Transverse colon (tissue), 4 donors: ENCODE results near the gene NFKBIL1. TPM values are rescaled to one million over a fixed set of nuclear protein-coding genes. Genes with fewer than 3 reads are reported as not detected.

Experiments used
- DNase-seq: peaks from one replicate; pipeline ENCODE4 v3.0.0-alpha.2; 2019
- H3K27ac ChIP-seq, 4 donors: fragments of 200-600 bp; sonication (generic); 2 replicates each; pipeline ENCODE4 v1.5.1; 2016 to 2018; ENCODE audit warnings: inconsistent platforms in 4 of 4
- H3K27me3 ChIP-seq: fragments of 200-600 bp; sonication (generic); 2 replicates; pipeline ENCODE4 v1.5.1; 2017; ENCODE audit warnings: inconsistent platforms
- H3K36me3 ChIP-seq, 4 donors: fragments of 200-600 bp; sonication (generic); 2 replicates each; pipeline ENCODE4 v1.5.1; 2017 to 2019; ENCODE audit warnings: inconsistent platforms in 4 of 4
- H3K4me1 ChIP-seq, 4 donors: fragments of 200-600 bp; sonication (generic); 2 replicates each; pipeline ENCODE4 v1.5.1; 2017 to 2020; ENCODE audit warnings: inconsistent platforms in 4 of 4
- H3K4me3 ChIP-seq, 4 donors: fragments of 200-600 bp; sonication (generic); 1 replicate in 1 of 4; 2 replicates in 3 of 4; pipeline versions ENCODE4 v1.5.1 to v1.6.1; 2017 to 2019; ENCODE audit warnings: inconsistent platforms in 4 of 4
- H3K9me3 ChIP-seq, 2 donors: fragments of 200-600 bp; sonication (generic); 2 replicates each; pipeline ENCODE4 v1.5.1; 2017 to 2019; ENCODE audit warnings: inconsistent platforms in 2 of 2
- CTCF ChIP-seq, 5 experiments: fragments of 200-600 bp in 3 of 5; fragments of 450-650 bp in 2 of 5; sonication (generic) in 3 of 5; IDR thresholded peaks; 1 replicate in 2 of 5; 2 replicates in 3 of 5; pipeline ENCODE4 v1.5.1; 2016 to 2017; ENCODE audit warnings: antibody characterized with exemption in 5 of 5, inconsistent platforms in 3 of 5, mild to moderate bottlenecking in 2 of 5, moderate library complexity in 1 of 5
- EP300 ChIP-seq: sonication (generic); formaldehyde crosslinking; IDR thresholded peaks from one replicate; pipeline ENCODE4 v1.6.1; 2017; ENCODE audit warnings: antibody characterized with exemption, low read depth
- POLR2A ChIP-seq: fragments of 450-650 bp; IDR thresholded peaks from one replicate; pipeline ENCODE4 v1.6.1; 2016; ENCODE audit warnings: antibody characterized with exemption, mild to moderate bottlenecking, moderate library complexity
- POLR2AphosphoS5 ChIP-seq, 3 donors: sonication (generic); formaldehyde crosslinking; IDR thresholded peaks; one replicate each; pipeline ENCODE4 v1.6.1; 2016; ENCODE audit warnings: antibody characterized with exemption in 3 of 3
- WGBS, 2 donors: methylation state at CpG; one replicate each; pipeline ENCODE4 v1.1.5; 2018; ENCODE audit warnings: low coverage in 1 of 2; 5-methylcytosine and 5-hydroxymethylcytosine counted together
- in situ Hi-C, 4 donors: fragments of 200-750 bp; cut with MboI; loops; one replicate each; pipeline versions ENCODE4 v1.15.0 to v1.15.1; 2017; ENCODE audit warnings: low sequenced_read_pairs in 3 of 4, low pct_ligation_motif_present in 1 of 4, low pct_unique_long_range_greater_than_20kb in 1 of 4
- intact Hi-C: fragments of 100-400 bp; cut with DNase I; formaldehyde crosslinking; loops from one replicate; pipeline ENCODE4 v1.15.1; 2023; ENCODE audit warnings: low total_unique reads
- total RNA-seq, 4 donors: library from RNA; depleted of rRNA; stranded (reverse); fragments of >200 nt; gene quantifications; one replicate each; pipeline ENCODE4 v1.1.0, GENCODE V29; 2016

NFKBIL1 gene
- total RNA-seq, 4 donors from 2014 or later: 13.7 to 29.5 (median 22.9) TPM

DNA sequence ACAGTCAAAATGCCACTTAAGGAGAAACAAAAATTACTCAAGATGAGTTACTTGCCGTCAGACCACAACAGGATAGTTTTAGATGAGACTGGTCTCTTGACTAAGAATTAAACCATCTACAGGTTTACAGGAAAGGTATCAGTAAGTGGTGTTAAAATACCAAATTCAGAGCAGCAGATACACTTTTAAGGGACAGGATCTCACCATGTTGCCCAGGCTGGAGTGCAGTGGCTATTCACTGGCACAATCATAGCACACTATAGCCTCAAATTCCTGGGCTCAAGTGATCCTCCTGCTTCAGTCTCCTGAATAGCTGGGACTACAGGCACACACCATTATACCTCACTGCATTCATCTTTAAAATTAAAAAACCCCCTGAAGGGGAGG, 14.0 kb upstream of the NFKBIL1 start:
- no peak for DNase-seq
- Histone ChIP-seq H3K27ac (no peak overlapping the region), H3K9me3 (no peaks in the 10 kb centered on the region), H3K36me3 (peaks cover 0 to 83% (median 43%) of the 10 kb centered on the region in 4 donors), H3K4me3 (no peak overlapping the region), H3K4me1 (peaks cover 0 to 6% (median 2%) of the 10 kb centered on the region in 4 donors), H3K27me3 (no peaks in the 10 kb centered on the region)
- WGBS, 2 donors: 83 to 88% methylated on average over 1 of the region's 1 CpG
- in situ Hi-C loops (no loop called here), intact Hi-C loops (no loop called here)
- no peak for TF ChIP-seq CTCF (IDR thresholded peaks at IDR 0.05)
- no peak for TF ChIP-seq EP300
- no peak for TF ChIP-seq POLR2A
- TF ChIP-seq POLR2AphosphoS5 (IDR thresholded peaks at IDR 0.05): no peak

DNA sequence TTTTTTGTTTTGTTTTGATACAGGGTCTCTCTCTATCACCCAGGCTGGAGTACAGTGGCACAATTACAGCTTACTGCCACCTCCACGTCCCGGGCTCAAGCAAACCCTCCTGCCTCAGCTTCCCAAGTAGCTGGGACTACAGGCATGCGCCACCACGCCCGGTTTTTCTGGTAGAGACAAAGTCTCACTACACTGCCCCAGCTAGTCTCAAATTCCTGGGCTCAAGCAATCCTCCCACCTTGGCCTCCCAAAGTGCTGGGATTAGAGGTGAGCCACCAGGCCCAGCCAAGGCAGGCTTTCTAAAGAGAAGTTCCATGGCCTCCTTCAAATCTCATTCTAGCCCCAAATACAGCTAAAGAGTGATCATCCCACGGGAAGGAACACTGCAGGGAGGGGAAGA, 13.4 kb upstream of the NFKBIL1 start:
- H3K27me3 ChIP-seq: no peaks in the 10 kb centered on the region
- H3K9me3 ChIP-seq: no peaks in the 10 kb centered on the region
- no peak overlapping the region for H3K4me3 ChIP-seq
- TF ChIP-seq POLR2A: peak; percentile 15
- no peak for TF ChIP-seq CTCF (IDR thresholded peaks at IDR 0.05)
- TF ChIP-seq POLR2AphosphoS5 (IDR thresholded peaks at IDR 0.05): no peak
- TF ChIP-seq EP300: no peak
- intact Hi-C loops (no loop called here), in situ Hi-C loops (no loop called here)
- WGBS, 2 donors: 89% methylated on average over 6 of the region's 6 CpGs; no CpG with 5 or more reads in 1 of the 2 donors
- no peak overlapping the region for H3K27ac ChIP-seq
- DNase-seq: no peak
- peaks cover 0 to 11% (median 6%) of the 10 kb centered on the region in 4 donors for H3K4me1 ChIP-seq
- H3K36me3 ChIP-seq: peaks cover 0 to 88% (median 44%) of the 10 kb centered on the region in 4 donors

- in situ Hi-C loops (no loop called here), intact Hi-C loops (no loop called here)
- Histone ChIP-seq H3K36me3 (peaks cover 0 to 91% (median 46%) of the 10 kb centered on the region in 4 donors), H3K4me1 (peaks cover 3 to 16% (median 12%) of the 10 kb centered on the region in 4 donors), H3K4me3 (no peak overlapping the region), H3K27ac (no peak overlapping the region), H3K27me3 (no peaks in the 10 kb centered on the region), H3K9me3 (no peaks in the 10 kb centered on the region)
- WGBS, 2 donors: 89 to 100% methylated on average over 10 to 24 of the region's 24 CpGs
- TF ChIP-seq EP300 (no peak), POLR2AphosphoS5 (IDR thresholded peaks at IDR 0.05) (no peak), CTCF (IDR thresholded peaks at IDR 0.05) (no peak), POLR2A (no peak)
- no peak for DNase-seq
These were observed 12.8 kb upstream of the NFKBIL1 start for GRCh38 chr6:31534521-31535040.

DNA sequence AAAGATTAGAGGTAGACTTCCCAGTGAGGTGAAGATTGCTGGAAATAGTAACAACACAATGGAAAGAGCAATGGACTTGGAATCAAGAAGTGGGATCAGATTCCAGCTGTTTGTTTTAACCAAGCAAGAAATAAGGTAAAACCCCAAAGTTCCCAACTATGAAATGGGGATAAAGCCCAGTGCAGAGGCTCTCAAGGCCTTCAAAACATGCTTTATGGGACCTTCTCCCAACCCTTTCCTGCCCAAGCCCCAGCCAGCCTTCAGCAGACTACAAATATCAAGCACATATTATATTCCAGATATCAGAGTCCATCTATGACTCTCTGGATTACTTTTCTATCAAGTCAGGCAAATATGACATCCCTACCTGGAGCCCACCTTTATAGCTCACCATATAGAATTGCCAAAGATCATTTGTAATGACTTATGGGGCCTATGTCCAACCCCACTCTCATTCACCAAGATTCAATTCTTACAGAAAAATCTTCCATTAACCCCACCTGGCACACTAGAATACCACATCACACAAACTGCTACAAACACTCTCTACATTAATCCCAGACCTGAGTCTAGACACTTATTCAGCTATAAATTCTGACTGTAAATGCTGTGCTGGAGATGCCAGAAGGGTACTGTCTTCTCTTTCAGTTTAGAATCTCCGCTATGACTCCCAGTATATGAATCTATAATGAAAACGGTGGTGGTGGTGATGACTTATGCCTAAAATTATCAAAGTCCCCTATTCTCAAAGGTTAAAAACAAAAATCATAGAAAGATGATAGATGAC, 11.7 kb upstream of the NFKBIL1 start:
- no peak for DNase-seq
- H3K27me3 ChIP-seq: no peaks in the 10 kb centered on the region
- intact Hi-C loops (no loop called here), in situ Hi-C loops (no loop called here)
- no peak overlapping the region for H3K4me3 ChIP-seq
- H3K4me1 ChIP-seq: peaks cover 14 to 28% (median 24%) of the 10 kb centered on the region in 4 donors
- 38% methylated on average over 1 to 2 of the region's 2 CpGs for WGBS, 2 donors
- peaks cover 0 to 87% (median 47%) of the 10 kb centered on the region in 4 donors for H3K36me3 ChIP-seq
- TF ChIP-seq POLR2A: no peak
- no peak for TF ChIP-seq EP300
- no peak for TF ChIP-seq CTCF (IDR thresholded peaks at IDR 0.05)
- no peak for TF ChIP-seq POLR2AphosphoS5 (IDR thresholded peaks at IDR 0.05)
- no peak overlapping the region for H3K27ac ChIP-seq
- no peaks in the 10 kb centered on the region for H3K9me3 ChIP-seq
